Activated CD8-positive, alpha-beta memory T cell treated with anti-CD3 and anti-CD28 coated beads, Interleukin-2, amount 50 U/mL, for 4 hours (primary cell): Measurements from ENCODE around the gene TAF8.

ENCODE experiments used
- DNase-seq: peaks from one replicate; pipeline ENCODE4 v3.0.0-alpha.2; 2020

Gene TAF8

GRCh38 chr6:42066156-42066675 is 15.9 kb downstream of the TAF8 start:
- DNase-seq = no peak

GRCh38 chr6:42068173-42068572 is 17.8 kb downstream of the TAF8 start:
- no peak for DNase-seq

- no peak for DNase-seq
These were observed 18.7 kb downstream of the TAF8 start for GRCh38 chr6:42068872-42069522.

GRCh38 chr6:42071881-42072583 is 21.7 kb downstream of the TAF8 start:
- no peak for DNase-seq

- DNase-seq = no peak
These were observed 23.0 kb downstream of the TAF8 start for GRCh38 chr6:42073287-42073686.

- DNase-seq = peak; percentile 62
These were observed 25.0 kb downstream of the TAF8 start for GRCh38 chr6:42075159-42075838.

- DNase-seq = no peak
These were observed 28.1 kb downstream of the TAF8 start for GRCh38 chr6:42078386-42078785.

GRCh38 chr6:42079941-42080464 is 29.7 kb downstream of the TAF8 start:
- no peak for DNase-seq

- DNase-seq = no peak
These were observed 33.2 kb downstream of the TAF8 start for GRCh38 chr6:42083530-42083929.

- no peak for DNase-seq
These were observed 34.6 kb downstream of the TAF8 start for GRCh38 chr6:42084889-42085288.

- DNase-seq = no peak
These were observed 36.0 kb downstream of the TAF8 start for GRCh38 chr6:42086046-42087035.

GRCh38 chr6:42088101-42088591 is 37.8 kb downstream of the TAF8 start:
- no peak for DNase-seq

GRCh38 chr6:42090819-42091717 is 40.7 kb downstream of the TAF8 start:
- no peak for DNase-seq

GRCh38 chr6:42091718-42092023 is 41.3 kb downstream of the TAF8 start:
- no peak for DNase-seq

GRCh38 chr6:42093582-42094329 is 43.4 kb downstream of the TAF8 start:
- DNase-seq = no peak

- DNase-seq = no peak
These were observed 44.8 kb downstream of the TAF8 start for GRCh38 chr6:42095094-42095493.

GRCh38 chr6:42095776-42096541 is 45.6 kb downstream of the TAF8 start:
- no peak for DNase-seq

GRCh38 chr6:42099340-42100028 is 49.2 kb downstream of the TAF8 start:
- DNase-seq = no peak
